ENCODE data around the gene PEX14.

PEX14 gene

GRCh38 chr1:10665930-10666850 lies 191.4 kb downstream of the PEX14 start:
- no peak for DNase-seq (ENCODE audit: insufficient read length, low spot score)
- no peak for FAIRE-seq
- TF ChIP-seq, protein P1, sequence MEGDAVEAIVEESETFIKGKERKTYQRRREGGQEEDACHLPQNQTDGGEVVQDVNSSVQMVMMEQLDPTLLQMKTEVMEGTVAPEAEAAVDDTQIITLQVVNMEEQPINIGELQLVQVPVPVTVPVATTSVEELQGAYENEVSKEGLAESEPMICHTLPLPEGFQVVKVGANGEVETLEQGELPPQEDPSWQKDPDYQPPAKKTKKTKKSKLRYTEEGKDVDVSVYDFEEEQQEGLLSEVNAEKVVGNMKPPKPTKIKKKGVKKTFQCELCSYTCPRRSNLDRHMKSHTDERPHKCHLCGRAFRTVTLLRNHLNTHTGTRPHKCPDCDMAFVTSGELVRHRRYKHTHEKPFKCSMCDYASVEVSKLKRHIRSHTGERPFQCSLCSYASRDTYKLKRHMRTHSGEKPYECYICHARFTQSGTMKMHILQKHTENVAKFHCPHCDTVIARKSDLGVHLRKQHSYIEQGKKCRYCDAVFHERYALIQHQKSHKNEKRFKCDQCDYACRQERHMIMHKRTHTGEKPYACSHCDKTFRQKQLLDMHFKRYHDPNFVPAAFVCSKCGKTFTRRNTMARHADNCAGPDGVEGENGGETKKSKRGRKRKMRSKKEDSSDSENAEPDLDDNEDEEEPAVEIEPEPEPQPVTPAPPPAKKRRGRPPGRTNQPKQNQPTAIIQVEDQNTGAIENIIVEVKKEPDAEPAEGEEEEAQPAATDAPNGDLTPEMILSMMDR (IDR thresholded peaks at IDR 0.05; ENCODE audit: insufficient read depth, missing control alignments), result no peak

GRCh38 chr1:10667861-10668761 lies 193.4 kb downstream of the PEX14 start:
- FAIRE-seq (no peak), DNase-seq (ENCODE audit: insufficient read length, low spot score) (no peak)
- TF ChIP-seq, protein P1 (IDR thresholded peaks at IDR 0.05; ENCODE audit: insufficient read depth, missing control alignments), result no peak

DNA sequence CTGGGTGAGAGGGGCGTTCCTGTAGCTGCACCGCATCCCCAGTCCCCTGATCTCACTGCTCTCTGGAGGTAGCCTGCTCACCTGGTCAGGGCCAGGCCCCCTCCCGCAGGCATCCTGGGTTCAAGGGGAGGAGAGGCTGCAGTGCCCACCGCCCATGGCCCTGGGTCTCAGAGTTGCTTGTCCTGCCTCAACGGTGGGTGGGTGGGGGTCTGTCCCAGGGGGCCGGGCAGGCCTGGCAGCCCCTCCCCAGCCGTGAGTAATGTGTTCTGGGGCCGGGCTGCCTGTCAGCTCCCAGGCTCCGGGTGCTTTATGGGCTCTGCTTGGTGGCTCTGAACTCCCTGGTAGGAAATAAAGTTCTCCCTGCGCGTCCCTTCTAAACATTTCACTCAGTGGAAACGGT lies 194.8 kb downstream of the PEX14 start:
- DNase-seq (ENCODE audit: insufficient read length, low spot score) (no peak), FAIRE-seq (no peak)
- TF ChIP-seq, protein P1 (IDR thresholded peaks at IDR 0.05; ENCODE audit: insufficient read depth, missing control alignments), result no peak

GRCh38 chr1:10670190-10670589 lies 195.4 kb downstream of the PEX14 start:
- FAIRE-seq, result no peak
- TF ChIP-seq, protein P1 (IDR thresholded peaks at IDR 0.05; ENCODE audit: insufficient read depth, missing control alignments), result no peak
- DNase-seq (ENCODE audit: insufficient read length, low spot score), result no peak

- no peak for FAIRE-seq
- DNase-seq (ENCODE audit: insufficient read length, low spot score), result no peak
Observed at GRCh38 chr1:10671090-10671489, 196.3 kb downstream of the PEX14 start.

GRCh38 chr1:10671622-10672342 lies 197.0 kb downstream of the PEX14 start:
- DNase-seq (ENCODE audit: insufficient read length, low spot score) (no peak), FAIRE-seq (no peak)
- TF ChIP-seq, protein P1 (IDR thresholded peaks at IDR 0.05; ENCODE audit: insufficient read depth, missing control alignments), result no peak

More at GRCh38 chr1:10671090-10671489, 196.3 kb downstream of the PEX14 start:
- TF ChIP-seq, protein P1 (IDR thresholded peaks at IDR 0.05; ENCODE audit: insufficient read depth, missing control alignments), result no peak

Measured in D721Med (cell line).